NK-92 (cell line): ENCODE measurements around the gene DUSP16.
"Not testable (repeated sequence)": the region's sequence is repeated elsewhere in the genome, so short reads cannot be mapped to it uniquely, and the experiment has no call there.

Source experiments
- DNase-seq: peaks from one replicate; lab custom pipeline; 2025; ENCODE audit not compliant: unreplicated experiment; lab: John Stamatoyannopoulos, UW

Gene DUSP16

GRCh38 chr12:12562585-12563261 is at the start of gene DUSP16:
DUSP16 (minus strand) TSS chr12:12562863; CDS start chr12:12521098, 41,765 bp downstream.
- no peak for DNase-seq

GRCh38 chr12:12612358-12612757 is 49.7 kb upstream of the DUSP16 start:
- DNase-seq = no peak

GRCh38 chr12:12611512-12612306 is 49.0 kb upstream of the DUSP16 start, which contains the start of gene CREBL2:
CREBL2 (plus strand) TSS chr12:12611876; CDS start chr12:12612173, 297 bp downstream.
- DNase-seq = no peak

- DNase-seq = no peak
Measured at GRCh38 chr12:12610711-12611110, 48.0 kb upstream of the DUSP16 start.

GRCh38 chr12:12609692-12610091 is 47.0 kb upstream of the DUSP16 start:
- DNase-seq = no peak

- DNase-seq = no peak
Measured at GRCh38 chr12:12608557-12608957, 45.9 kb upstream of the DUSP16 start.

GRCh38 chr12:12606781-12607589 is 44.3 kb upstream of the DUSP16 start:
- no peak for DNase-seq

- no peak for DNase-seq
Measured at GRCh38 chr12:12604740-12605139, 42.1 kb upstream of the DUSP16 start.

GRCh38 chr12:12600659-12601058 is 38.0 kb upstream of the DUSP16 start:
- DNase-seq = no peak

- no peak for DNase-seq
Measured at GRCh38 chr12:12599750-12600643, 37.3 kb upstream of the DUSP16 start.

GRCh38 chr12:12598864-12599263 is 36.2 kb upstream of the DUSP16 start:
- no peak for DNase-seq

- DNase-seq = not testable (repeated sequence)
Measured at GRCh38 chr12:12596598-12596997, 33.9 kb upstream of the DUSP16 start.

GRCh38 chr12:12595929-12596328 is 33.3 kb upstream of the DUSP16 start:
- not testable (repeated sequence) for DNase-seq

GRCh38 chr12:12592930-12593329 is 30.3 kb upstream of the DUSP16 start:
- DNase-seq = no peak

GRCh38 chr12:12590961-12591360 is 28.3 kb upstream of the DUSP16 start:
- no peak for DNase-seq

- not testable (repeated sequence) for DNase-seq
Measured at GRCh38 chr12:12588436-12588835, 25.8 kb upstream of the DUSP16 start.

- no peak for DNase-seq
Measured at GRCh38 chr12:12587878-12588277, 25.2 kb upstream of the DUSP16 start.

GRCh38 chr12:12586879-12587675 is 24.4 kb upstream of the DUSP16 start:
- no peak for DNase-seq

- DNase-seq = no peak
Measured at GRCh38 chr12:12585115-12585863, 22.6 kb upstream of the DUSP16 start.
